SIG-M5 (cell line): Measurements from ENCODE around the gene GALNT17.
"Not testable (repeated sequence)": the region's sequence is repeated elsewhere in the genome, so short reads cannot be mapped to it uniquely, and the experiment has no call there.

Source experiments
- DNase-seq: peaks from one replicate; lab custom pipeline; 2025; lab: John Stamatoyannopoulos, UW

Gene GALNT17

DNA sequence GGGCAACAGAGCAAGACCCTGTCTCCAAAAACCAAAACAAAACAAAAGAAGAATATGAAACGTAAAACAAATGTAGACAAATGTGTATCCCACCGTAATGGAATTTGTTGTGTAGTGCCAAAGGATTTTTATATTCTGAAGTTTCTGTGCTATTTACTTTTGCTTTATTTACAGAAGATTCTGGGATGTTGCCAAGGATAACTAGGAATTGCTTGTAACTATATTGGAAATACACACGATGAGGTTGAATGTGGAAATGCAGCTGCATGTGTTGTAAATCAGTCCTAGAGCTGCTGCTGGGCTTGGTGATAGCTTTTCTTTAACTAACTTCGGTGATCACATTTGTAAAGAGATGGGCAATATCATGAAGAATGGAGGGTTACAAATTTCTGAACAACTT is 39.5 kb downstream of the GALNT17 start:
- DNase-seq, result no peak

DNA sequence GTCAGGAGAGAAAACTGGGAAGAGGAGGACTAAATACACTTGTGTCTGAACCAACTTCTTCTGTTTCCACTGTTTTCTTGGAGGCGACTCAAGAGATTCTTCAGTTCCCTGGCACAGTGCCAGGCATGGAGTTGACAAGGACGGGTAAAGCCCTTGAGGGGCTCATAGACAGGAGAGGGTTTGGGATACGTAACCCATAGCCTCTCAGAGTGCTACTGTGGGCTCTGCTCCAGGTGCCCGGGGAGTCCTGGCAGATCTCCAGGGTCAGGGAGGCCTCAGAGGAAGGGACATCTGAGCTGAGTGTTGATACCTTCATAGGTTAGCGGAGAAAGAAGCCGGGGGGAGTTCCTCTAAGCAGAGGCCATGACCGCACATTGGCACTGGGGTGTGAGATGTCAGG is 42.0 kb downstream of the GALNT17 start:
- no peak for DNase-seq

- DNase-seq, result no peak
These were observed 50.5 kb downstream of the GALNT17 start for GRCh38 chr7:71182438-71182935.

GRCh38 chr7:71184136-71184535 is 52.2 kb downstream of the GALNT17 start:
- no peak for DNase-seq

DNA sequence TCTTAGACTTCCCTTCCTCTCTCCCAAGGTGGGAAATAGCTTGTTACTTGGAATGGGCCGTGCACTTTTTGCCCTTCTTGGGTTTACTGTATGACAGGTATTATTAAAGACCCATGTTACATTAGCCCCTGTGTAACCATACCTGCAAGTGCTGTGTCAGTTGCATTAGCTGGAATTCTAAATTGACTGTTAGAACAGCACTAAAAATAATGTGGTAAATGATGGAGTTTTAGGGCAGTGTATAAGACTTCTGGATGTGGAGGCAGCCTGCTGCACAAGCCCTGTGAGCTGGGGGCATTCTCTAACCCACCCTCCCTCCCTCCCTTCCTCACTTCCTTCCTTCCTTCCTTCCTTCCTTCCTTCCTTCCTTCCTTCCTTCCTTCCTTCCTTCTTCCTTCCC is 52.7 kb downstream of the GALNT17 start:
- no peak for DNase-seq

DNA sequence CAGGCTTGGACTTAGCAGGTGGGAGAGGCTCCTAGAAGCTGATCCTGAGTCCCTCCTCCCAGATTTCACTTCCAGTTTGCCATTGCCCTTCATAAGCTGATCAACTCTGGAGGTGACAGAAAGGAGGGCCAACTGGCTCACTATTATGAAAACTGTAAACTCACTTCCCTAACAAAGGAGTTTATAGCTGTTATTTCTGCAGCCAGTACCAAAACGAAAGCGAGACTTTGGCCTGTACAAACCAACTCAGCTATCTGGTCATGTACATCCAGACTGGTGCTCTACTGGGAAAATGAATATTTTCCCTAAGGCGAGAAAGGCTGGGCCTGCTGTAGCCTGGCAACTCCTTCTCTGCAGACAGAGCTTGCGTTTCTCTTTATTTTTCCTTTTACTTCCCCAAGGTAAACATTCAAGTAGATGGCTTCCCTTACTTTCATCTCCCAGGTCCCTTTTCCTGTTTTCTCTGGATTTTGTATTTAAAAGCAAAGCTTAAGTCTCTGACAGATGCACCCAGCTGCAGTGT is 54.7 kb downstream of the GALNT17 start:
- DNase-seq, result no peak

DNA sequence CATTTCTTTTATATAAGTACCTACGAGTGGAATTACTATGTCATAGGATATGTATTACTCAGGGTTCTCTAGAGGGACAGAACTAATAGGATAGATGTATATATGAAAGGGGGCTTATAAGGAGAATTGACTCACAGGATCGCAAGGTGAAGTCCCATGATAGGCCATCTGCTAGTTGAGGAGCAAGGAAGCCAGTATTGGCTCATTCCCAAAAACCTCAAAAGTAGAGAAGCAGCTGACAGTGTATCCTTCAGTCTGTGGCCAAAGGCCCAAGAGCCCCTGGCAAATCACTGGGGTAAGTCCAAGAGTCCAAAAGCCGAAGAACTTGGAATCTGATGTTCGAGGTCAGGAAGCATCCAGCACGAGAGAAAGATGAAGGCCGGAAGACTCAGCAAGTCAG is 59.8 kb downstream of the GALNT17 start:
- no peak for DNase-seq

DNA sequence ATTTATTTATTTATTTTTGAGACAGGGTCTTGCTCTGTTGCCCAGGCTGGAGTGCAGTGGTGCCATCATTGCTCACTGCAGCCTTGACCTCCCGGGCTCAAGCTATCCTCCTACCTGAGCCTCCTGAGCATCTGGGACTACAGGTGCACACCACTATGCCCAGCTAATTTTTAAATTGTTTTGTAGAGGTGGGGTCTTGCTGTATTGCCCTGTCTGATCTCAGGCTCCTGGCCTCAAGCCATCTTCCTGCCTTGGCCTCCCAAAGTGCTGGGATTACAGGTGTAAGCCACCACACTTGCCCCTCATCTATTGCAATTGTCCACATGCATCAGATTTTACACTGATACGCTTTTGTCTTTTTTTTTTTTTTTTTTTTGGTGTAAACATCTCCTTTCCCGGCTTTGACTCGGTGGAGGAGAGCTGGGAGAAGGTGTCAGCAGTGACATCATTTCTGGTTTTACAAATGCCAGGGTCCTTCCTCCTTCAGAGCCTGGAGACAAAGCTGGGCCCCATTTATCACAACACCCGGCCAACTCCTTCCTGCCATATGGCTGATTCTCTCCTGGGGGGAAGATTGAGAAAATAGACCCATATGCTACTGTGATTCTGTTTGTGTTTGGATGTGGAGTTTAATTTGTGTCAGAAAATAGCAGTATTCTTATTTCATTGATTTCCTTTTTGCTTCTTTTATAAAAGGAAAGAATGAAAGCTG is 61.3 kb downstream of the GALNT17 start:
- DNase-seq, result no peak

GRCh38 chr7:71198391-71198790 is 66.4 kb downstream of the GALNT17 start:
- no peak for DNase-seq

- no peak for DNase-seq
These were observed 66.9 kb downstream of the GALNT17 start for GRCh38 chr7:71198887-71199286.

- DNase-seq, result no peak
These were observed 74.2 kb downstream of the GALNT17 start for GRCh38 chr7:71206184-71206583.

DNA sequence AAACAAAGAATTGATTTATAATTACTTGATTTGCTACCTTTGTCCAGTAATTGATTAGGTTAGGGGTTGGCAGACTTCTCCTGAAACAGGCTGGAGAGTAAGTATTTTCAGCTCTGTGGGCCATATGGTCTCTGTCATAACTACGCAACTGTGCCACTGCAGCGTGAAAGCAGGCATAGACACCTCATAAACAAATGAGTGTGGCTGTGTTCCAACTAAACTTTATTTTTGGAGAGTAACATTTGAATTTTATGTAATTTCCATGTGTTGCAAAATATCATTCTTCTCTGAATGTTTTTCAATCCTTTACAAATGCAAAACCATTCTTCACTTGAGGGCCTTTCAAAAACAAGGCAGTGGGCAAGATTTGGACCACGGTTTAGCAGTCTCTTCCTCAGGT is 76.9 kb downstream of the GALNT17 start:
- no peak for DNase-seq

DNA sequence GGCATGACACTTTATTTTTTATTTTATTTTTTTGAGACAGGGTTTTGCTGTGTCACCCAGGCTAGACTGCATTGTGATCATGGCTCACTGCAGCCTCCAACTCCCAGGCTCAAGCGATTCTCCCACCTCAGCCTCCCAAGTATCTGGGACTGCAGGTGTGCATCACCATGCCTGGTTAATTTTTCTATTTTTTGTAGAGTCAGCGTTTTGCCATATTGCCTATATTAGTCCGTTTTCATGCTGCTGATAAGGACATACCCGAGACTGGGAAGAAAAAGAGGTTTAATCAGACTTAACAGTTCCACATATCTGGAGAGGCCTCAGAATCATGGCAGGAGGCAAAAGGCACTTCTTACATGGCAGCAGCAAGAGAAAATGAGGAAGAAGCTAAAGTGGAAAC is 77.5 kb downstream of the GALNT17 start:
- DNase-seq, result not testable (repeated sequence)

GRCh38 chr7:71210220-71210619 is 78.3 kb downstream of the GALNT17 start:
- DNase-seq, result no peak

GRCh38 chr7:71212433-71212832 is 80.5 kb downstream of the GALNT17 start:
- DNase-seq, result not testable (repeated sequence)

DNA sequence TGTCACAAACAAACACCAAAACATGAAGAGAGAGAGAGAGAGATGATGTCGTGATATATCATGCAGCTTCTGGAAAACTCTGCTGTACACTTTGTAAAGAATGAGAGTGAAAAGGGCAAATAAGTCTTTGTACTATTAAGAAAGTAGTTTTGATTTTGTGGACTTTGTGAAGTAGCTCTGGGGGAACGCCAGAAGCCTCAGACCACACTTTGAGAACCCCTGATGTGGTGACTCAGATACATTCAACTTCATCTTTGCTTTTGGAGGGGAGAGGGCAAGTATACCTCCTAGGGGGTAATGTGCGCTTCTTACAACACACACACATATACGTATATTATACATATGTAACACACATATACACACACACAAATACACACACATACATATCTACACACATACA is 84.3 kb downstream of the GALNT17 start:
- no peak for DNase-seq

DNA sequence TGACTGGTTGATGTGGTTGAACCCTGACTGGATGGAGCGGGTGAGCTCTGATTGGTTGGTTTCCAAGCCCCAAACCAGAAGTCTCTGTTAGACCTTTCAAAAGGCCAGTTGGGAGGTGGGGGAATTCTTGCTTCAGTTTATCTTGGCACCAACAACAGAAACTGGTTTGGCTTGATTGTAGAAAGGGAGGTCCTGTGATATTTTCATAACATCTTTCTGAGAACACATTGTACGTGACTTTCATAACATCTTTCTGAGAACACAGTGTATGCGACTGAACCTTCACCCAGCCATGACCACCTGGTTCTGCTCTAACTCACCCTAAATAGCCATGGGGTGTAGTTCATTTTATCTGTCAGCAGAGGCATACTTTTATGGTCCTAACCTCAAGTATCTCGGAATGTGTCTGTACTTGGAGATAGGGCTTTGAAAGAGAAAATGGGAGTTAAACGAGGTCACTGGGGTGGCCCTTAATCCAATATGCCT is 88.3 kb downstream of the GALNT17 start:
- DNase-seq, result no peak

DNA sequence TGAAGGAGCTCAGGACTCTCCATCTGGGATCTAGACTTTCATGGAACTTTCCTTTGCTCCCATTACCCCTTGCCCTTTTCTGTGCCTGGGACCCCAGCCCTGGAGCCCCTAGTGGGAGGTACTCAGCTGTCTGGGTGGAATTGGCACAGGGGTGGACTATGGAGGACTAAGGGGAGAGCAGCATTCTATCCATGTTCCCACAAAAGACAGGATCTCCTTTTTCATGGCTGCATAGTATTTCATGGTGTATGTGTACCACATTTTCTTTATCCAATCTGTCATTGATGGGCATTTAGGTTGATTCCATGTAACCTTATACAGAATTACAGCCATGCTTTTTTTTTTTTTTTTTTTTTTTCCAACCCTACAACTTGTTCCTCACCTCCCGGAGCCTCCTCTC is 89.1 kb downstream of the GALNT17 start:
- DNase-seq, result no peak

GRCh38 chr7:71221549-71221948 is 89.6 kb downstream of the GALNT17 start:
- no peak for DNase-seq

- DNase-seq, result no peak
These were observed 95.2 kb downstream of the GALNT17 start for GRCh38 chr7:71227126-71227525.

- no peak for DNase-seq
These were observed 97.2 kb downstream of the GALNT17 start for GRCh38 chr7:71229148-71229547.

DNA sequence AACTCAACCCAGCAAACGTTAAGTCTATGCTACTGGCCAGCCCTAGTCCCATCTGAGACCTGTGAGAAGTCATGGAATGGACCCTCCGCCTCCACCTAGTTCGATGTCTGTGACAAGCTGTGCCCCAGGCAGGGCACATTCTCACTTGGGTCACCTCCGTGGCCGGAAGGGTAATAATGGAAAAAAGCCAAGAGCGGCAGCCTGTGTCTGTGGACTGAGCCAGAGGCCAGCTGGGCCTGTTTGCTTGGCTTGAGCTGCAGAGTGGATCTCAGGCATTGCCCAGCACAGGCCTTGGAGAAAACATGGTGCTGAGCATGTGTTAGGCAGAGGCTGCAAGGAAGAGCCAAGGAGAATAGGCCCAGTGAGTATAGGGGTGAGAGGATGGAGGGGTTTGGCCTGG is 97.8 kb downstream of the GALNT17 start:
- no peak for DNase-seq

GRCh38 chr7:71235253-71235652 is 103.3 kb downstream of the GALNT17 start:
- DNase-seq, result no peak
